ENCODE results near the gene CAPN3.

CAPN3 gene

DNA sequence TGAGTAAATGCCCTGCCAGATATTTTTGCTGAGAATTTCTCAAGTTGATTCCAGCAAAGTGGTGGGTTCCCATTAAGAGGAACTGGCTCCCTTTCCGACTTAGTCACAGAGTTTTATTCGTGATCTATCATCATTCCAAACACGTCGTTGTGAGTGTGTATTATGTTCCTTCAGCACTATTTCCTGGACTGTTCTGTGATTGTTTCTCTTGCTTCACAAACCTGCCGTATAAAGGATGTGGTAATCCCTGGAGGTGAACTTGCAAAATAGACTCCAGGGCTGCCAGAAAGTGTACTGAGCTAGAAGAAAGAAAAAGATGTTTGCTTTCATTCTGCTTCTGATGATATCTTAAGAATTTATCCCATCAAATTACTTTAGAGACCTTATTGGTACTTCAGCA lies 14.5 kb upstream of the CAPN3 start:
- TF ChIP-seq, protein P1, sequence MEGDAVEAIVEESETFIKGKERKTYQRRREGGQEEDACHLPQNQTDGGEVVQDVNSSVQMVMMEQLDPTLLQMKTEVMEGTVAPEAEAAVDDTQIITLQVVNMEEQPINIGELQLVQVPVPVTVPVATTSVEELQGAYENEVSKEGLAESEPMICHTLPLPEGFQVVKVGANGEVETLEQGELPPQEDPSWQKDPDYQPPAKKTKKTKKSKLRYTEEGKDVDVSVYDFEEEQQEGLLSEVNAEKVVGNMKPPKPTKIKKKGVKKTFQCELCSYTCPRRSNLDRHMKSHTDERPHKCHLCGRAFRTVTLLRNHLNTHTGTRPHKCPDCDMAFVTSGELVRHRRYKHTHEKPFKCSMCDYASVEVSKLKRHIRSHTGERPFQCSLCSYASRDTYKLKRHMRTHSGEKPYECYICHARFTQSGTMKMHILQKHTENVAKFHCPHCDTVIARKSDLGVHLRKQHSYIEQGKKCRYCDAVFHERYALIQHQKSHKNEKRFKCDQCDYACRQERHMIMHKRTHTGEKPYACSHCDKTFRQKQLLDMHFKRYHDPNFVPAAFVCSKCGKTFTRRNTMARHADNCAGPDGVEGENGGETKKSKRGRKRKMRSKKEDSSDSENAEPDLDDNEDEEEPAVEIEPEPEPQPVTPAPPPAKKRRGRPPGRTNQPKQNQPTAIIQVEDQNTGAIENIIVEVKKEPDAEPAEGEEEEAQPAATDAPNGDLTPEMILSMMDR (IDR thresholded peaks at IDR 0.05): no peak
- H3K4me1 ChIP-seq: no peaks in the 10 kb centered on the region
- no peak overlapping the region for H3K4me3 ChIP-seq (ENCODE audit: low read depth, low read length)
- H3K27me3 ChIP-seq (ENCODE audit: control insufficient read depth, insufficient read depth, low read length): no peaks in the 10 kb centered on the region
- no peak overlapping the region for H3K4me2 ChIP-seq (ENCODE audit: low read length)
- no peak overlapping the region for H3K9ac ChIP-seq
- H2AFZ ChIP-seq: no peak overlapping the region
- no peak overlapping the region for H3K27ac ChIP-seq
- H3K36me3 ChIP-seq (ENCODE audit: control insufficient read depth, insufficient read depth, low read length): no peaks in the 10 kb centered on the region
- no peaks in the 10 kb centered on the region for H3K79me2 ChIP-seq
- no peaks in the 10 kb centered on the region for H3K9me3 ChIP-seq (ENCODE audit: control insufficient read depth, low read length)

DNA sequence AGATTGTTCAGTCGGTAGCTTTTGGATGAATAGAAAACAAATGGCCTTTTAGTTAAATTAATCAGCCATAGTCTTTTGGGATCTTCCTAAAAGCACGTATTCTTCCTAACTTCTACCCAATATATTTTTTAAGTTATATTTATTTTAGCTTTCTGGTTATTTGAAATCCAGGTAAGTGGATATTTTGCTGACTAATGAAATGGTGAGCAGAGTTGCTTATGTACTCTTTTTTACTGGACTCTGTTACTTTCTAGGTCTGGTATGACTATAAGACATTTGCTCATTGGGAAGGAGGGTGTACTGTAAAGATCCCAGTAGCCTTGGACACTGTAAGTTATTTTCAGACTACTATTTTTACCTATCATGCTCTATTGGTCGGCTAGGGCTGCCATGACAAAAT lies 13.8 kb upstream of the CAPN3 start:
- Histone ChIP-seq H3K4me3 (ENCODE audit: low read depth, low read length) (no peak overlapping the region), H3K27me3 (ENCODE audit: control insufficient read depth, insufficient read depth, low read length) (no peaks in the 10 kb centered on the region), H3K9me3 (ENCODE audit: control insufficient read depth, low read length) (no peaks in the 10 kb centered on the region), H3K9ac (no peak overlapping the region), H3K4me2 (ENCODE audit: low read length) (no peak overlapping the region), H2AFZ (no peak overlapping the region), H3K4me1 (no peaks in the 10 kb centered on the region), H3K36me3 (ENCODE audit: control insufficient read depth, insufficient read depth, low read length) (no peaks in the 10 kb centered on the region), H3K79me2 (no peaks in the 10 kb centered on the region), H3K27ac (no peak overlapping the region)
- TF ChIP-seq, protein P1 (IDR thresholded peaks at IDR 0.05): no peak

DNA sequence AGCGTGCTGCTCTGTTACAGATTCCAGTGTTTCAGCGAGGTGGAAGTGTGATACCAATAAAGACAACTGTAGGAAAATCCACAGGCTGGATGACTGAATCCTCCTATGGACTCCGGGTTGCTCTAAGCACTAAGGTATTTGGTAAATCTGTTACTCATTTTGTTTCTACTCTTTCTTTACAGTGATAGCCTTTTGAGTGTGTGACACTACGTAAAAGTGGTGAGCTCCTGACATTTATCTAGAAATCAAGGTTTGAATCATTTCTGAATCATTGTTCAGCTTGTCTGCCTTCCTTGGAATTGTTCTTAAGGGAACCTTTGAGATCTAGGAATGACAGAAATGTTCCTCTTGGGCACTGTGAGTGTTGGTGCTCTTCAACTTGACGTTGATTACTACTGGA lies 11.2 kb upstream of the CAPN3 start:
- no peaks in the 10 kb centered on the region for H3K79me2 ChIP-seq
- H3K27ac ChIP-seq: no peak overlapping the region
- TF ChIP-seq, protein P1 (IDR thresholded peaks at IDR 0.05): no peak
- no peaks in the 10 kb centered on the region for H3K27me3 ChIP-seq (ENCODE audit: control insufficient read depth, insufficient read depth, low read length)
- no peak overlapping the region for H3K9ac ChIP-seq
- no peak overlapping the region for H3K4me3 ChIP-seq (ENCODE audit: low read depth, low read length)
- H3K9me3 ChIP-seq (ENCODE audit: control insufficient read depth, low read length): no peaks in the 10 kb centered on the region
- H3K4me2 ChIP-seq (ENCODE audit: low read length): no peak overlapping the region
- H3K4me1 ChIP-seq: no peaks in the 10 kb centered on the region
- H3K36me3 ChIP-seq (ENCODE audit: control insufficient read depth, insufficient read depth, low read length): no peaks in the 10 kb centered on the region
- no peak overlapping the region for H2AFZ ChIP-seq

DNA sequence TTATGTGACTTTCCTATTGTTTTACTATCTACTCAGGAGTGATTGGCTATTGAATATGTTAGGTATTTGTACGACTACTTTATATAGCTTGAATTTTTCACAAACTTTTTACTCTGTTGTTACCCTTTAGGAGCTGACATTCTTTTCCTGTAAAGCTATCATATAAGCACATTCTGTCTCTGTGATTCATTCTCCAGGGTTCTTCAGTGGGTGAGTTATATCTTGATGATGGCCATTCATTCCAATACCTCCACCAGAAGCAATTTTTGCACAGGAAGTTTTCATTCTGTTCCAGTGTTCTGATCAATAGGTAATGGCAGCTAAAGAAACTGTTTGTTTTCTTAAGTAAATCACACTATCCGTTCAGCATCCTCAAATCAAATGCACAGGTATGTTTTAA lies 10.1 kb upstream of the CAPN3 start:
- TF ChIP-seq, protein P1 (IDR thresholded peaks at IDR 0.05): no peak
- H3K36me3 ChIP-seq (ENCODE audit: control insufficient read depth, insufficient read depth, low read length): no peaks in the 10 kb centered on the region

DNA sequence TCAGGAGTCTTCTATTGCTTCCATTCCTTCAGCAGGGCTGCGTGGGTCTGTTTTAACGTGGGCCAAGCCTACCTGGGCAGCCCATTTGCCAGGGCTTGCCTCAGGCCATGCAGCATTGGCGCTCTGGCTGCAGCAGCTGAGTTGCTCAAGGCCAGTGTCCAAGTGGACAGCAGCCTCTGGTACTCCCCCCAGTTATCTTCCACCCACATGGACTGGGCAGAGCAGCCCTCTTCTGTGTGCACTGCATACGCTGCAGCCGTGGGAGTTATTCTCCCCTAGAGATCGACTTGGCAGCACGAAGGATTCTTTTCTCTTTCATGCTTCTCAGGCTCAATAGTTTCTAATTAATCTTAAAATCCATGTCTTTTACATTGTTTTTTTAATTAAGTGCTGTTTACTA lies 6.9 kb upstream of the CAPN3 start:
- Histone ChIP-seq H3K36me3 (ENCODE audit: control insufficient read depth, insufficient read depth, low read length) (no peaks in the 10 kb centered on the region), H3K79me2 (no peaks in the 10 kb centered on the region), H3K9ac (no peak overlapping the region), H3K9me3 (ENCODE audit: control insufficient read depth, low read length) (no peaks in the 10 kb centered on the region), H3K4me3 (ENCODE audit: low read depth, low read length) (no peak overlapping the region), H3K27me3 (ENCODE audit: control insufficient read depth, insufficient read depth, low read length) (no peaks in the 10 kb centered on the region), H3K4me1 (no peaks in the 10 kb centered on the region), H2AFZ (no peak overlapping the region), H3K27ac (no peak overlapping the region), H3K4me2 (ENCODE audit: low read length) (no peak overlapping the region)
- TF ChIP-seq, protein P1 (IDR thresholded peaks at IDR 0.05): no peak

More for the DNA sequence above, 10.1 kb upstream of the CAPN3 start:
- H3K4me3 ChIP-seq (ENCODE audit: low read depth, low read length): no peak overlapping the region
- no peaks in the 10 kb centered on the region for H3K9me3 ChIP-seq (ENCODE audit: control insufficient read depth, low read length)
- no peak overlapping the region for H3K9ac ChIP-seq
- no peak overlapping the region for H3K27ac ChIP-seq
- no peak overlapping the region for H3K4me2 ChIP-seq (ENCODE audit: low read length)
- no peaks in the 10 kb centered on the region for H3K27me3 ChIP-seq (ENCODE audit: control insufficient read depth, insufficient read depth, low read length)
- no peaks in the 10 kb centered on the region for H3K79me2 ChIP-seq
- H2AFZ ChIP-seq: no peak overlapping the region
- no peaks in the 10 kb centered on the region for H3K4me1 ChIP-seq

Measured in parathyroid adenoma (tissue), 2 donors.